ENCODE data around the gene CDIP1. TPM values are rescaled to one million over a fixed set of nuclear protein-coding genes. Genes with fewer than 3 reads are reported as not detected.

CDIP1 gene
- total RNA-seq, 3 donors from 2014 or later: 9.1 to 9.9 (median 9.5) TPM

DNA sequence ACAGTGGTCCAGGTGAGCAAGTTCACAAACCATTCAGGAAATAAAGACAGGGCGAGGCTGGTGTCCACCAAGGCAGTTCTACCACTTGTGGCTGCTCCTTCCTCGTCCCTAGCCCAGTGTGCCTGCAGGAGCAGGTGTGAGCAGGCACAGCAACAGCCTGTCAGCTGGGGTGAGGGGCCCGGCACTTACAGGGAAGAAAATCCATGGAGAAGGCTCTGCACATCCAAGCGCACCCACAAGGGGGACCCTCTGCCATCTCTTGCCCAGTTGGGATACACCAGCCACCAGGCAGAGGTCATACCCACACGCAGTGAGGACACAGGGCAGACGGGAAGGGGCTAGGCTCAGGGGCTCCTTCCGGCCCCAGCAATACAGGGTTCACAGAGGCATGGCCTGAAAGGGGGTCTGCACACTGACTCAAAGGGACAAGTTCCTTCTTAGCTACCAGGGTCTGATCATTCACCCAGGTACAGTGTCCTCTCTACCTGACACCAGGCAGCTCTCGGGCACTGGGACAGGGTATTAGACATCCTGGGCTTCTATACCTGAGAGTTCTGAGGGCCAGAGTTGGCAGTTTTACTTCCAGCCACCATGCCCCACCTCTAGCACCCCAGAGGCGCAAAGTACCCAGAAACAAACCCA is 27.0 kb downstream of the CDIP1 start:
- peaks cover 7% of the 10 kb centered on the region for H3K36me3 ChIP-seq
- H3K4me3 ChIP-seq: no peak overlapping the region
- TF ChIP-seq, protein P1, sequence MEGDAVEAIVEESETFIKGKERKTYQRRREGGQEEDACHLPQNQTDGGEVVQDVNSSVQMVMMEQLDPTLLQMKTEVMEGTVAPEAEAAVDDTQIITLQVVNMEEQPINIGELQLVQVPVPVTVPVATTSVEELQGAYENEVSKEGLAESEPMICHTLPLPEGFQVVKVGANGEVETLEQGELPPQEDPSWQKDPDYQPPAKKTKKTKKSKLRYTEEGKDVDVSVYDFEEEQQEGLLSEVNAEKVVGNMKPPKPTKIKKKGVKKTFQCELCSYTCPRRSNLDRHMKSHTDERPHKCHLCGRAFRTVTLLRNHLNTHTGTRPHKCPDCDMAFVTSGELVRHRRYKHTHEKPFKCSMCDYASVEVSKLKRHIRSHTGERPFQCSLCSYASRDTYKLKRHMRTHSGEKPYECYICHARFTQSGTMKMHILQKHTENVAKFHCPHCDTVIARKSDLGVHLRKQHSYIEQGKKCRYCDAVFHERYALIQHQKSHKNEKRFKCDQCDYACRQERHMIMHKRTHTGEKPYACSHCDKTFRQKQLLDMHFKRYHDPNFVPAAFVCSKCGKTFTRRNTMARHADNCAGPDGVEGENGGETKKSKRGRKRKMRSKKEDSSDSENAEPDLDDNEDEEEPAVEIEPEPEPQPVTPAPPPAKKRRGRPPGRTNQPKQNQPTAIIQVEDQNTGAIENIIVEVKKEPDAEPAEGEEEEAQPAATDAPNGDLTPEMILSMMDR (IDR thresholded peaks at IDR 0.05): peak in 2 of 3 donors; percentile 18 to 46
- TF ChIP-seq POLR2AphosphoS5 (IDR thresholded peaks at IDR 0.05): no peak
- no peak overlapping the region for H3K27ac ChIP-seq
- no peaks in the 10 kb centered on the region for H3K9me3 ChIP-seq
- no peaks in the 10 kb centered on the region for H3K27me3 ChIP-seq
- DNase-seq (ENCODE audit: low spot score in 2 of 2): no peak
- H3K4me1 ChIP-seq: peaks cover 0 to 7% of the 10 kb centered on the region in 2 donors
- intact Hi-C loops (cut with DNase I; ENCODE audit: low total_unique reads): no loop called here

DNA sequence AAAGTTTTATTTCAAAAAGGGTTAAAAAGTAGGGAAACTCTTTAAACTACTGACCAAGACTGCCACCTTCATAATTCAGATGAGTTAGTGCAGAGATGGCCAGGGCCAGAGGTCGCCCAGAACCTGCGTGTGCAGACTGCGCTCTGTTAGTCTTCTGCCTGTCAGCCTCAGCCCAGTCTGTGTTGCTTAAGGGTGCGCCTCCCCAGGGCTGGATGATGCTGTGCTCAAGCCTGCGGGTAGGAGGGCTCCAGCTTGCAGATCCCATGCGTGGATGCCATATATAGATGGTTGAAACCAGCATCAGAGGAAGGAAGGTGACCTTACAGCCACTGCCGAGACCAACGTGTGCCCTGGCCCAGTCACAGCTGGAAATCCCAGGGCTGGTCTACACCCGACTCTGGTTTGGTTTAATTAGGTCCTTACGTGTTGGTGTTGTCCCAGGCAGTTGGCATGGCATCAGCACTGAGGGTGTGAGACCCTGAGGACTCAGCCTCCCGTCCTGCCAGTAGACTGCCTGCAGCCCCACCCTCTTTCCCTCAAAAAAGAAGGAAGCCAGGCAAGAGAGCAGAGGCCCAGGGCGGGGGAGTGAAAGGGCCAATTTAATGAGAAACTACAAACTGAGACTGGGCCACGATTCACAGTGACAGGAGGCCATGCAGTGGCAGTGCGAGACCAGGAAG is 27.7 kb downstream of the CDIP1 start:
- DNase-seq (ENCODE audit: low spot score in 2 of 2): no peak

DNA sequence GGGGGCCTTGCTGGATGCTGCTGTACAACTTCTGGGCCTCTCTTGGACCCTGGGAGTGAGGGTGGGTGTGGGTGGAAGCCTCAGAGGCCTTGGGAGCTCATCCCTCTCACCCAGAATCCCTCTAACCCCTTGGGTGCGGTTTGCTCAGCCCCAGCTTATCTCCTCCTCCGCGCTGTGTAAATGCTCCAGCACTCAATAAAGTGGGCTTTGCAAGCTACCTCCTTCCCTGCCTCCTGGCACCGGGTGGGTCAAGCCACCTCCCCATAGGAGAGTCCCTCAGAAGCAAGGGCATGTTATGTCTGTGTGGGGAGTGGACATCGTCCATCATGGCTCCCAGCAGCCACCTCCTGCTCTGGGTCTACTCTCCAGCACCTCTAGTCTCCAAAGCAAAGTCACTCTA is 28.4 kb downstream of the CDIP1 start:
- Histone ChIP-seq H3K36me3 (peaks cover 7% of the 10 kb centered on the region), H3K4me3 (no peak overlapping the region), H3K27ac (no peak overlapping the region), H3K9me3 (no peaks in the 10 kb centered on the region), H3K27me3 (no peaks in the 10 kb centered on the region), H3K4me1 (peaks cover 0 to 7% of the 10 kb centered on the region in 2 donors)
- TF ChIP-seq, protein P1 (IDR thresholded peaks at IDR 0.05): no peak
- no peak for TF ChIP-seq POLR2AphosphoS5 (IDR thresholded peaks at IDR 0.05)
- no peak for DNase-seq (ENCODE audit: low spot score in 2 of 2)
- intact Hi-C loops (cut with DNase I; ENCODE audit: low total_unique reads): no loop called here

More for the DNA sequence above, 27.7 kb downstream of the CDIP1 start:
- Histone ChIP-seq H3K27me3 (no peaks in the 10 kb centered on the region), H3K27ac (no peak overlapping the region), H3K9me3 (no peaks in the 10 kb centered on the region), H3K4me3 (no peak overlapping the region), H3K36me3 (peaks cover 7% of the 10 kb centered on the region), H3K4me1 (peaks cover 0 to 7% of the 10 kb centered on the region in 2 donors)
- intact Hi-C loops (cut with DNase I; ENCODE audit: low total_unique reads): no loop called here
- TF ChIP-seq, protein P1 (IDR thresholded peaks at IDR 0.05): no peak

DNA sequence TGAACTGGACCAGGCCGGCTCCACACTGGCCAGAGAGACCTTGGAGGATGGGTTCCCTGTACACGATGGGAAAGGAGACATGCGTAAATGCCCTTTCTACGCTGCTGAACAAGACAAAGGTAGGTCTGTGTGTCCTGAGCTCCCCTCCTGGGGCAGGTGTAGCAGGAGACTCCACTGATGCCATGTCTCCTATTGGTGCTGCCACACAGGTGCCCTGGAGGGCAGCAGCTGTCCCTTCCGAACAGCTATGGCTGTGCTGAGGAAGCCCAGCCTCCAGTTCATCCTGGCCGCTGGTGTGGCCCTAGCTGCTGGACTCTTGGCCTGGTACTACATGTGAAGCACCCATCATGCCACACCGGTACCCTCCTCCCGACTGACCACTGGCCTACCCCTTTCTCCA is 29.2 kb downstream of the CDIP1 start:
- H3K27ac ChIP-seq: no peak overlapping the region
- TF ChIP-seq POLR2AphosphoS5 (IDR thresholded peaks at IDR 0.05) (no peak), POLR2A (IDR thresholded peaks at IDR 0.05) (no peak)
- TF ChIP-seq, protein P1 (IDR thresholded peaks at IDR 0.05): no peak
- peaks cover 7% of the 10 kb centered on the region for H3K36me3 ChIP-seq
- H3K4me1 ChIP-seq: peaks cover 0 to 7% of the 10 kb centered on the region in 2 donors
- no peaks in the 10 kb centered on the region for H3K9me3 ChIP-seq
- no peaks in the 10 kb centered on the region for H3K27me3 ChIP-seq
- intact Hi-C loops (cut with DNase I; ENCODE audit: low total_unique reads): no loop called here
- H3K4me3 ChIP-seq: no peak overlapping the region
- no peak for DNase-seq (ENCODE audit: low spot score in 2 of 2)

DNA sequence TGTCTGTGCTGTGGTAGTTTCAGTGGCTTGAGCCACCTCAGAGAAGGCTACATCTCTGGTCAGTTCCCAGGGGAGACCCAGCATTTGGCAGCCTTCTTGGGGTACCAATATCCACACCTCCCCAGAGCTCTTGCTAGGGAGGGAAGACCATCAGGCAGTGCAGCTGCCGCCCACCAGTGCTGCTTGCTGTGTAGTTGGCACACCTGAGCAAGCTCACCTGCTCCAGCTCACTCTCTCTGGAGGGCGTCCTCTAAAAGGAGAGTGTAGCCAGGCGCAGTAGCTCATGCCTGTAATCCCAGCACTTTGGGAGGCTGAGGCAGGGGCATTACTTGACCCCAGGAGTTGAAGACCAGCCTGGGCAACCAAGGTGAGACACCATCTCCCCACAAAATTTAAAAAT is 29.8 kb downstream of the CDIP1 start:
- H3K4me1 ChIP-seq: peaks cover 0 to 6% of the 10 kb centered on the region in 2 donors
- DNase-seq (ENCODE audit: low spot score in 2 of 2): no peak
- no peaks in the 10 kb centered on the region for H3K9me3 ChIP-seq
- H3K36me3 ChIP-seq: peaks cover 7% of the 10 kb centered on the region
- TF ChIP-seq, protein P1 (IDR thresholded peaks at IDR 0.05): no peak
- TF ChIP-seq POLR2AphosphoS5 (IDR thresholded peaks at IDR 0.05) (no peak), POLR2A (IDR thresholded peaks at IDR 0.05) (no peak)
- no peak overlapping the region for H3K27ac ChIP-seq
- H3K4me3 ChIP-seq: no peak overlapping the region
- H3K27me3 ChIP-seq: no peaks in the 10 kb centered on the region
- intact Hi-C loops (cut with DNase I; ENCODE audit: low total_unique reads): no loop called here

All from breast epithelium (tissue), 4 donors.